ENCODE measurements around the gene HTRA3.

HTRA3 gene

GRCh38 chr4:8319061-8319460 is 49.5 kb downstream of the HTRA3 start:
- TF ChIP-seq ZFX (IDR thresholded peaks at IDR 0.05) (no peak), CTCF (conservative IDR thresholded peaks at IDR 0.05) (no peak)
- H3K27ac ChIP-seq: 0 out of 2 replicates have a peak overlapping the region, but pooled peaks have one; percentile 16

- peak overlapping the region; percentile 62 for H3K27ac ChIP-seq
- TF ChIP-seq CTCF (conservative IDR thresholded peaks at IDR 0.05) (no peak), ZFX (IDR thresholded peaks at IDR 0.05) (no peak)
Observed at GRCh38 chr4:8319731-8320385, 50.3 kb downstream of the HTRA3 start.

GRCh38 chr4:8320386-8320750 is 50.8 kb downstream of the HTRA3 start:
- peak overlapping the region; percentile 62 for H3K27ac ChIP-seq
- TF ChIP-seq ZFX (IDR thresholded peaks at IDR 0.05): no peak
- TF ChIP-seq CTCF (conservative IDR thresholded peaks at IDR 0.05): no peak

- H3K27ac ChIP-seq: no peak overlapping the region
- TF ChIP-seq CTCF (conservative IDR thresholded peaks at IDR 0.05): no peak
- no peak for TF ChIP-seq ZFX (IDR thresholded peaks at IDR 0.05)
Observed at GRCh38 chr4:8321220-8321619, 51.7 kb downstream of the HTRA3 start.

- TF ChIP-seq ZFX (IDR thresholded peaks at IDR 0.05): no peak
- TF ChIP-seq CTCF (conservative IDR thresholded peaks at IDR 0.05): no peak
- no peak overlapping the region for H3K27ac ChIP-seq
Observed at GRCh38 chr4:8321771-8322170, 52.2 kb downstream of the HTRA3 start.

- H3K27ac ChIP-seq: no peak overlapping the region
- TF ChIP-seq ZFX (IDR thresholded peaks at IDR 0.05) (no peak), CTCF (conservative IDR thresholded peaks at IDR 0.05) (no peak)
Observed at GRCh38 chr4:8322794-8323704, 53.5 kb downstream of the HTRA3 start.

- H3K27ac ChIP-seq: no peak overlapping the region
- no peak for TF ChIP-seq ZFX (IDR thresholded peaks at IDR 0.05)
- TF ChIP-seq CTCF (conservative IDR thresholded peaks at IDR 0.05): no peak
Observed at GRCh38 chr4:8323947-8324555, 54.5 kb downstream of the HTRA3 start.
